ENCODE data around the gene SPRR2A. TPM values are rescaled to one million over a fixed set of nuclear protein-coding genes. Genes with fewer than 3 reads are reported as not detected.
"Not testable (repeated sequence)": the region's sequence is repeated elsewhere in the genome, so short reads cannot be mapped to it uniquely, and the experiment has no call there.

Gene SPRR2A
- not detected in 2 replicates for polyA plus RNA-seq (2014; cell fraction: cytosol; rRNA removed)
- not detected in 2 replicates for polyA plus RNA-seq (2014; cell fraction: nucleus; rRNA removed)

DNA sequence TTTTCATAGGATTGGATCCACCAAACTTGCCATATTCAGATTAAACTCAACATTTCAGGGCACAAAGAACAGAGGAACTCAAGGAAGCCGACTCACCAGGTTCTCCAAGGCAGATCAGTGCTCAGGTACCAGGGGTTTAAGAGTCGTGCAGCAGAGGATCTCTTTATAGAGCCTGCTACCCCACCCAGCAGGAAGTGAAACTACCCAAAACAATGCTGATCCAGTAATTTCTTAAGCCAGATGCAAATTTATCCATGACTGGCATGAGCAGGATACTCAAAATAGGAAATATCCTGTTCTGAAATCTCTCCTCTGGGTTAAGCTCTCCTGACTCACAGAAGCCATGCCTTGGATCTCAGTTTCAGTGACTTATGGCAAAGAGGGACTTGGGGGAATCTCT lies at the start of gene SPRR2A:
SPRR2A (minus strand) TSS at position 138 of the 400 bp plus-strand sequence. CDS start 777 bp downstream, outside the sequence.
- no peak for DNase-seq (ENCODE audit: low spot score)

DNA sequence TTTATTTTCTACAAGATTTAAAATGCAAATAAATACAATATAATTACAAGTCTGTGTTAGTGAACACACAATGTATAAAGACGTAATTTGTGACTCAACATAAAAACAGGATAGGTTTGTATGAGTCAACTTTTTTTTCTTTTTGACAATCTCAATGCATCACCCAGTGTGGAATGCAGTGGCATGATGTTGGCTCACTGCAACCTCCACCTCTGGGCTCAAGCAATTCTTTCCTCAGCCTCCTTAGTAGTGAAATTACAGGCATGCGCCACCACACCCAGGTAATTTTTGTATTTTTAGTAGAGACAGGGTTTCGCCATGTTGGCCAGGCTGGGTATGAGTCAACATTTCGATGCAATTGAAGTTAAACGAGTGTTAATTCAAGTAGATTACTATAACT lies 42.9 kb upstream of the SPRR2A start:
- no peak for DNase-seq (ENCODE audit: low spot score)

DNA sequence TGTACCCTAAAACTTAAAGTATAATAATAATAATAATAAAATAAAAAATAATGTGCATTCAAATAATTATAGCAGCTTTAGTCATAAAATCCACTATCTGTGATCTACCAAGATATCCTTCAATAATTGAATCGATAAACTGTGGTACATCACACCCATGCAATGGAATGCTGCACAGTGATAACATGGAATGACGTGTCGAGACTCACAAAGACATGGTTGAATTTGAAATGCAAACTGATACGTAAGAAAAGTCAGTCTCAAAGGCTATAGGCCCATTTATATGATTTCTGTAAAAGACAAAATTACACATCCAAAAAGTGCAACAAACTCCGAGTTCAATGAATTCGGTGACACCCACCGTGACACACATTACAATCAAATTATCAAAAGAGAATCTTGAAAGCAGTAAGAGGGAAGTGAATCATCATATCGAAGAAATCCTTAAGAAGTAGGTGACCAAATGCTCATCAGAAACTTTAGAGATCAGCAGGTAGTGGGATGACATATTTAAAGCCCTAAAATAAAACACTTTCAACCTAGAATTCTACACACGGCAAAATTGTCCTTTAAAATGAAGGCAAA lies 42.2 kb upstream of the SPRR2A start:
- DNase-seq (ENCODE audit: low spot score), result no peak

DNA sequence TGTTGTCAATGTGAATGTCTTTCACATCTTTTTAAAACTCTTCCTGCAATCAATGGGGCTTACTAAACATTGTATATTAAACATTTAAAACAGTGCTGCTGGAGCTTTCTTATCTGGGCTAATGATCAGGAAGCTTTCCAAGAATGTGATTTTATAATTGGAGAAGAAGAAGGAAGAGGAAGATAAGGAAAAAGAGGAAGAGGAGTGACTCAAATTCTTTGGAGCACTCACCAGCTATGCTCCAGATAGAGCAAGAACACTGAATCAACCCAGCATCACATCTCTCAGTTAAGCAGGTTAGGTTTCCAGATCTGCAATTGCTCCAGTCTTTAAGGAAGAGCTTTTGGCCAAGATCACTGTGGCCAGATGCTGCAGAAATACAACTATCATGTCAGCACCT lies 38.5 kb upstream of the SPRR2A start:
- no peak for DNase-seq (ENCODE audit: low spot score)

DNA sequence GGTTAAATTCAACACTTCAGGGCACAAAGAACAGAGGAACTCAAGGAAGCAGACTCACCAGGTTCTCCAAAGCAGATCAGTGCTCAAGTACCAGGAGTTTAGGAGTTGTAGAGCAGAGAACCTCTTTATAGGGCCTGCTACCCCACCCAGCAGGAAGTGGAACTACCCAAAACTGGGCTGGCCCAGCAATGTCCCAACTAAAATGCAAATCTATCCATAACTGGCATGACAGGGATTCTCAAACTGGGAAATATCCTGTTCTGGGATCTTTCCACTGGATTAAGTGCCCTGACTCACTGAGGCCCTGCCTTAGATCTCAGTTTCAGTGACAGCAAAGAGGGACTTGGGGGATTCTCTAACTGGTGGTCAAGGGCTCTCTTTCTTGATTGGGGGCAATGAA lies 37.1 kb upstream of the SPRR2A start, which contains the start of gene SPRR2E:
SPRR2E (minus strand) TSS at position 101 of the 400 bp plus-strand sequence. CDS start 775 bp downstream, outside the sequence.
- DNase-seq (ENCODE audit: low spot score), result no peak

DNA sequence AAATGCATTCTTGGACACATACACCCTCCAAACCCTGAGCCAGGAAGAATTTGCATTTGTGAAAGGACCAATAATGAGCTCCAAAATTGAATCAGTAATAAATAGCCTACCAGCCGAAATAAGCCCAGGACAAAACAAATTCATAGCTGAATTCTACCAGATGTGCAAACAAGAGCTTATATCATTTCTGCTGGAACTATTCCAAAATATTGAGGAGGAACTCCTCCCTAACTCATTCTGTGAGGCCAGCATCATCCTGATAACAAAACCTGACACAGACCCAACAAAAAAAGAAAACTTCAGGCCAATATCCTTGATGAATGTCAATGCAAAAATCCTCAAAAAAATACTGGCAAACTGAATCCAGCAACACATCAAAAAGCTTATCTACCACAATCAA lies 30.3 kb upstream of the SPRR2A start:
- DNase-seq (ENCODE audit: low spot score), result no peak

DNA sequence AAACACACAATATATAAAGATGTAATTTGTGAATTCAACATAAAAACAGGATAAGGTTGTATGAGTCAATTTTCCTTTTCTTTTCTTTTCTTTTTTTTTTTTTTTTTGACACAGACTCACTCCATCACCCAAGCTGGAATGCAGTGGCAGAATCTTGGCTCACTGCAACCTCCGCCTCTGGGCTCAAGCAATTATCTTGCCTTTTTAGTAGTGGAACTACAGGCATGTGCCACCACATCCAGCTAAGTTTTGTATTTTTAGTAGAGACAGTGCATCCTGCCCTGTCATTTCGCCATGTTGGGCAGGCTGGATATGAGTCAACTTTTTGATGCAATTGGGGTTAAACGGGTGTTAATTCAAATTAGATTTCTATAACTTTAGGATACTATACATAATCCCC lies 24.4 kb upstream of the SPRR2A start:
- DNase-seq (ENCODE audit: low spot score), result no peak

DNA sequence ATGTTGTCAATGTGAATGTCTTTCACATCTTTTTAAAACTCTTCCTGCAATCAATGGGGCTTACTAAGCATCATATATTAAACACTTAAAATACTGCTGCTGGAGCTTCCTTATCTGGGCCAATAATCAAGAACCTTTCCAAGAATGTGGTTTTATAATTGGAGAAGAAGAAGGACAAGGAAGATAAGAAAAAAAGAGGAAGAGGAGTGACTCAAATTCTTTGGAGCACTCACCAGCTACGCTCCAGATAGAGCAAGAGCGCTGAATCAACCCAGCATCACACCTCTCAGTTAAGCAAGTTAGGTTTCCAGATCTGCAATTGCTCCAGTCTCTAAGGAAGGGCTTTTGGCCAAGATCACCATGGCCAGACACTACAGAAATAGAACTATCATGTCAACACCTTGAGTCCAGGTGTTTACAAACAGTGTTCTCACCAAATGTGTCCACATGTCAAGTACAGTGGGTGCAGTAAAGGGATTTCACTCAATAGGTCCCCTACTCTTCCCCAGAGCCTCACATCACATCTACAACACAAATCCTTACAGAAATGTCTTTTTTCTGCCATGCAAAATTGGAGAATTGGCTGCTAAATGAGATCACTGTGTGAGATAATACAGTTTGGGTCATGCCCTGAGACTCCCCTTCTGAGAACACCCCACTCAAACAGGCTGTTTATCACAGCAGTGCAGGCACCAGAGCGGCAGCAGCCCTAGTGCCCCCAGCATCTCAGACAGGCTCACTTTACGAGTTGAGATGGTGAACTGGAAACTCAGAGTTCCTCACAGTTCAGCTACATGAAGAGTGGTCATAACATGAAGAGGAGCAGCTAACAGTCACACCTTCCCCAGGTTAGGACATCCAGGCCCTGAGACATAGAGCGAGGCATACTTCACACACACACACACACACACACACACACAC lies 15.8 kb upstream of the SPRR2A start:
- no peak for DNase-seq (ENCODE audit: low spot score)

DNA sequence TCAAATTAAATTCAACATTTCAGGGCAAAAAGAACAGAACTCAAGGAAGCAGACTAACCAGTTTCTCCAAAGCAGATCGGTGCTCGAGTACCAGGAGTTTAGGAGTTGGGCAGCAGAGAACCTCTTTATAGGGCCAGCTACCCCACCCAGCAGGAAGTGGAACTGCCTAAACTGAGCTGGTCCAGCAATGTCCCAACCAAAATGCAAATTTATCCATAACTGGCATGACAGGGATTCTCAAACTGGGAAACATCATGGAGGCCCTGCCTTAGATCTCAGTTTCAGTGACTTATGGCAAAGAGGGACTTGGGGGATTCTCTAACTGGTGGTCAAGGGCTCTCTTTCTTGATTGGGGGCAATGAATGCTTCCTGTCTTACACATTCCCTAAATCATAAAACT lies 14.2 kb upstream of the SPRR2A start, which contains the start of gene SPRR2B:
SPRR2B (minus strand) TSS at position 101 of the 400 bp plus-strand sequence. CDS start 772 bp downstream, outside the sequence.
- no peak for DNase-seq (ENCODE audit: low spot score)

DNA sequence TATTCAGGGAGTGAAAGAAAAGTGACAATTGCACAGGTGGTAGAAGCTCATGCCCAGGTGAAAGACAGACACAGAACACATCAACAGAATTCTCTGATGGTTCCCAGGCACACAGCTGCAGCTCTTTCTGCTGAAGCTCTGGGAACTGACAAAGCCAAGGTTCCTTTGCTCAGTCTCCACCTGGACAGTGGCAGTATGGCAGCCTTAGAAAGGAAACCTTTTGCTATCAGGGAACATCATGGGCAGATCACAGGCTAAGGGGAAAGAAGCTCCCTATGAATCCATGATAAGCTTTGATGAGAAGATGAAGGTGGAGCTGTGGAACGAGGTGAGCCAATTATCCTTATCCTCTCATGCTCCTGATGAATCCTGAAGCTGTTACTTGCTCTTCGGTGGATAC lies 12.9 kb upstream of the SPRR2A start:
- DNase-seq (ENCODE audit: low spot score), result no peak

DNA sequence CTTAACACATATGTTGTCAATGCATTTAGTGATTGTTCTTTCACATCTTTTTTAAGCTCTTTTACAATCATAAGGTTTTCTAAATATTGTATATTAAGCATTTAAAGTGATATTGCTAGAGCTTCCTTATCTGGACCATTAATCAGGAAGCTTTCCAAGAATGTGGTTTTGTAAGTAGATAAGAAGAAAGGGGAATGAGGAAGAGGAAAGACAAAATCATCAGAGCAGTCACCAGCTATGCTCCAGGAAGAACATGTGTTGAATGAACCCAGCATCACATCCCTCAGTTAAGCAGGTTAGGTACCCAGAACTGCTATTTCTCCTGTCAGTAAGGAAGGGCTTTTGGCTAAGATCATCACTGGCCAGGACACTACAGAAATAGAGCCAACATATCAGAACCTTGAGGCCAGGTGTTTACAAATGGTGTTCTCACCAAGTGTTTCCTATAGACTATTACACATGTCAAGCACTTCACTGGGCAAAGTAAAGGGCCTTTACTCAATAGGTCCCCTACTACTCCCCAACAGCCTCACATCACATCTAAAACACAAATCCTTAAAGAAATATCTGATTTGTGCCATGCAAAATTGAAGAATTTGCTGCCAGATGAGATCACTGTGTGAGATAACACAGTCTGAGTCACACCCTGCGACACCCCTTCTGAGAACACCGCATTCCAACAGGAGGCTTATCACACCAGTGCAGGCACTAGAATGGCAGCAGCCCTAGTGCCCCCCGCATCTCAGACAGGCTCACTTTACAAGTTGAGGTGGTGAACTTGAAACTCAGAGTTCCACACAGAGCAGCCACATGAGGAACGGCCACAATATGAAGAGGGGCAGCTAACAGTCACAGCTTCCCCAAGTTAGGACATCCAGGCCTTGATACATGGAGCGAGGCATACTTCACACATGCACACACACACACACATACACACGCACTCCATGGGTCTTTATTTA lies 1.8 kb upstream of the SPRR2A start:
- no peak for DNase-seq (ENCODE audit: low spot score)

DNA sequence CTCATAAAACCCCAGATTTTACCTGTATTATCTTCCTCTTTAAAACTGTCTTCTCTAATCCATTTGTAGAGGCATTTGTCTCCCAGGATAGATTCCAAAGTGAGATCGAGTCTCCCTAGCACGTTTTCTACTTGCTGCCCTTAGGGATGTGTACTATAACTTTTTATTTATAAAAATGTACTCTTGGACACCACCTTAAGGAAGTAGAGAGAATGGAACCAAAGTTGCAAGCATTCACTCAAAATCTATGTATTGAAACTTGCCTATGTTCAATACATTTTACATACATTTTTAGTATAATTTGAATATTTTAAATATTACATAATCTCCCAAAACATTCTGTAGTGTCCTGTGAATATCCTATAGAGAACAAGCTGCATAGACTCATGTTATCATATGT lies 842 bp upstream of the SPRR2A start:
- DNase-seq (ENCODE audit: low spot score), result no peak

DNA sequence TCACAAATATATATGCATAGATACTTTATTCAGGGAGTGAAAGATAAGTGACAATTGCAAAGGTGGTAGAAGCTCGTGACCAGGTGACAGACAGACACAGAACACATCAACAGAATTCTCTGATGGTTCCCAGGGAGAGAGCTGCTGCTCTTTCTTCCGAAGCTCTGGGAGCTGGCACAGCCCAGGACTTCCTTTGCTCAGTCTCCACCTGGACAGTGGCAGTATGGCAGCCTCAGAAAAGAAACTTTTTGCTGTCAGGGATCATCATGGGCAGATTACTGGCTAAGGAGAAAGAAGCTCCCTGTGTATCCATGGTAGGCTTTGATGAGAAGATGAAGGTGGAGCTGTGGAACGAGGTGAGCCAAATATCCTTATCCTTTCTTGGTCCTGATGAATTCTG lies 1.2 kb downstream of the SPRR2A start:
- DNase-seq (ENCODE audit: low spot score), result not testable (repeated sequence)

DNA sequence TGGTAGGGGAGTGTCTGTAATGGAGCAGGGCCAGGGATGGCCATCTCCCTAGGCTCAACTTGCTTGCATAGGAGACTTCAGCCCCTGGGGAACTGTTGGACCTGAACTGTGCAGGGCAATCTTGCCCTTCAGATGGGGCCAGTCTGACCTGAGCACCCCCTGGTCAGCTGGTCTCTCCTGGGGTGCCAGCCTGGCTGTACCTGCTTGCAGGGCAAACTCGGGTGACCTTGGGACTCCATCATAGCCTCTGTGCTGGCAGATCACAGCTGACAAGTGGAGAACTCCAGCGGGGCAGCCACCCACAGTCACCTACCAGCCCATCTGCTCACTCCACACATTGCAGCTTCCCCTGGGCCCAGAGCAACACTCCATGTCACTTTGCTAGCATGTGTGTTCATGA lies 8.1 kb downstream of the SPRR2A start:
- DNase-seq (ENCODE audit: low spot score), result no peak

DNA sequence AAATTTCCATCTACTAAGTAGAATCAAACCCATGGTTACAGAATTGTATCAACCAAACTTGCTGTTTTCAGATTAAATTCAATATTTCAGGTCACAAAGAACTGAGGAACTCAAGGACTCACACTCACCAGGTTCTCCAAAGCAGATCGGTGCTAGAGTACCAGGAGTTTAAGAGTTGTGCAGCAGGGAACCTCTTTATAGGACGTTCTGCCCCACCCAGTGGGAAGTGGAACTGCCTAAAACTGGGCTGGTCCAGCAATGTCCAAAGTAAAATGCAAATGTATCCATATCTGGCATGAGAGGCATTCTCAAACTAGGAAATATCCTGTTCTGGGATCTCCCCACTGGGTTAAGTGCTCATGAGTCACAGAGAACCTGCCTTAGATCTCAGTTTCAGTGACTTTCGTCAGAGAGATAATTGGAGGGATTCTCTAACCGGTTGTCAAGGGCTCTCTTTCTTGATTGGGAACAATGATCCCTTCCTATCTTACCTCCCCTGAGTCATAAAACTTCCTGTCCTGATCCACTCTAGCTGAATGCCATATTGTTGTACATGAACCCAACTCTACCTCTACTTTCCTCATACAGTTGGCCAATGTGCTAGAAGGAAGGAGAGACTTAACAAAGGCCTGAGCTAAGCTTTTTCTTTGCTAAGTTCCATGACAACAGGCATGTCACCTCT lies 16.2 kb downstream of the SPRR2A start, which contains the start of gene SPRR2D:
SPRR2D (minus strand) TSS at position 171 of the 682 bp plus-strand sequence. CDS start 774 bp downstream, outside the sequence.
- DNase-seq (ENCODE audit: low spot score), result no peak

DNA sequence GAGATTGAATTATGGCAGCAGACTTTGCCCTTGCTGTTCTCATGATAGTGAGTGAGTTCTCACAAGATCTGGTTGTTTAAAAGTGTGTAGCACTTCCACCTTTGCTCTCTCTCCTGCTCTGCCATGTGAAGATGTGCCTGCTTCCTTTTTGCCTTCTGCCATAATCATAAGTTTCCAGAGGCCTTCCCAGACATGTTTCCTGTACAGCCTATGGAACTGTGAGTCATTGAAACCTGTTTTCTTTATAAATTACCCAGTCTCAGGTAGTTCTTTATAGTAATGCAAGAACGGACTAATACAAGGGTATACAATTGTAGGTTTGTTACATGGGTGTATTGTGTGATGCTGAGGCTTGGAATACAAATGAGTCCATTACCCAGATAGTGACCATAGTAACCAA lies 22.1 kb downstream of the SPRR2A start:
- DNase-seq (ENCODE audit: low spot score), result no peak

DNA sequence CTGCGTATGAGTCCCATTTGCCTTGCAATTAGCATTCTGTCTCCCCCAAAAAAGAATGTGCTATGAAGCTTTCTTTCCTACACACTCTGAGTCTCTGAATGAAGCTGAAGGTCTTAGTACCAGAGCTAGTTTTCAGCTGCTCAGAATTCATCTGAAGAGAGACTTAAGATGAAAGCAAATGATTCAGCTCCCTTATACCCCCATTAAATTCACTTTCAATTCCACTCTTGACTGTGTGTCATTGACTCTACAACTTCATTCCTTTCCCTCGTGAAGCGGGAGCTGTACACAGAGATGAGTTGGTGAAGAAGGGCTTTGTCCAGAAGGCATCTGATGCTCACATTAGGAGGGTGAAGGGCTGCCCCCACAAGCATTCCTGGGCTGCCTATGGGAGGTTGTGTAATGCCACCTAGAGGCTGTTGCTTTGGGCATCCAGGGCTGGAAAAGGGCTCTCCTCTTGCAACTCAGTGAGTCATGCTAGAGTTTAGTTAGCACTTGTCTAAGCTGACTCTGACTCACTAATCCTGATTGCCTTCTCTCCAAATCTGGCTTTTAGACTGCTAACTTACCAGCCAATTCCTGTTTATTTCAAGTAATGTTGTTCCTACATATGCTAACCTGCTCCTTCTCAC lies 24.5 kb downstream of the SPRR2A start:
- DNase-seq (ENCODE audit: low spot score), result no peak

DNA sequence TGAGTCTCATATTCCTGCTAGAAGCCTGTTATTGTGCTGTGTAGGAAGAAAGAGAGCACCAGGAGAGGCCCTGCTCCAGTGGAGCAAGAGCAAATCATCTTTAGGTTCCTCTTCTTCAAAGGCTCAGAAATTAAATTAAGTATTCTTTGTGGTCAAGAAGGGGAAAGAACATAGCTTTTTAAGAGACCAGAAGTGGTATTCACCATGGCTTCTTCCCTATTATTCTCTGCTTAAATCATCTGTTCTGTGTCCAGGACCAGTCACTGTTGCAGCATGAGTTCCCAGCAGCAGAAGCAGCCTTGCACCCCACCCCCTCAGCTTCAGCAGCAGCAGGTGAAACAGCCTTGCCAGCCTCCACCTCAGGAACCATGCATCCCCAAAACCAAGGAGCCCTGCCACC lies 25.2 kb downstream of the SPRR2A start:
- DNase-seq (ENCODE audit: low spot score), result no peak

DNA sequence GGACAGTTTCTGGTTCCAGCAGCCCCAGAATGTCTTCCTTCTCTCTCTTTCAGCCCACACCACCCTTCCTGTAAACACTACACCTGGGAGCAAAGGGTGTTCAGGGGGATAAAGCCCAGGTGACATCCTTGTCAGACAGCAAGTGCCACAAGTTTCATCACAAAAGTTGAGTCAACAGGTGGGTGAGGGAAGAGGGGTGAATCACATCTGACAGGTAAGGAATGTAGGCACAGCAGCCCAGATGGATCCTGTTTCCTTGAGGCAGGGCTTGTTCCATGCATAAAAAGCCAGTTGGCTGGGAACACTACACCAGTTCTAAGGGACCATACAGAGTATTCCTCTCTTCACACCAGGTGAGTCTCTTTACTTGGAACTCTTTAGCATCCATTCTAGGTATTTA lies 26.4 kb downstream of the SPRR2A start, which contains the start of gene SPRR1B:
SPRR1B (plus strand) TSS at position 309 of the 400 bp plus-strand sequence. CDS start 1,143 bp downstream, outside the sequence.
- no peak for DNase-seq (ENCODE audit: low spot score)

DNA sequence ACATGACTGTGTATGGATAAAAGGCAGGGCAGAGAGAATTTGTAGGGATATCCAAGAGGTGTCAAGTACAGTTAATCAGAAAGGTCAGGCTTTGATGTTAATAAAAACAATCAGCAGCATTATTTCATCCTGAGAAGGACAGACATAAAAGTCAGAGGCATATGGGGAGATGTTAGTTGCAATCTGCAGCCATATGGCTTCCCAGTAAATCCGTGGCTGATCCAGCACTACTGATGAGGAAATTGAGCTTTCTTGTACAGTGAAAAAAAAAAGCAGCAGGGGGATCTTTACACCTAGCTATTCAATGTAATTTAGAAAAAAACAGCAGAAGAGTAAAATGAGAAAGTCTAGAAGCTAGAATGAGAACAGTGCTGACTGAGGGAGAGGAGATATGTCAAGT lies 28.5 kb downstream of the SPRR2A start:
- DNase-seq (ENCODE audit: low spot score), result no peak
